NCI-H446 (cell line): ENCODE results near the gene NID1.
A peak's percentile ranks its signal among the peaks of the same experiment; 100 is the strongest.
"Not testable (repeated sequence)": the region's sequence is repeated elsewhere in the genome, so short reads cannot be mapped to it uniquely, and the experiment has no call there.

ENCODE experiments used
- DNase-seq, 2 experiments: peaks; one replicate each; lab custom pipeline; 2025; lab: John Stamatoyannopoulos, UW

Gene NID1

GRCh38 chr1:235933766-235934116 lies 131.1 kb downstream of the NID1 start:
- DNase-seq: no peak

GRCh38 chr1:235933017-235933765 lies 131.7 kb downstream of the NID1 start:
- DNase-seq: no peak

- no peak for DNase-seq
Measured at GRCh38 chr1:235932090-235932510, 132.8 kb downstream of the NID1 start.

- no peak for DNase-seq
Measured at GRCh38 chr1:235931171-235931738, 133.6 kb downstream of the NID1 start.

- no peak for DNase-seq
Measured at GRCh38 chr1:235930543-235930942, 134.3 kb downstream of the NID1 start.

- DNase-seq: peak in 1 of 2 experiments; percentile 56
Measured at GRCh38 chr1:235929216-235929615, 135.7 kb downstream of the NID1 start.

- no peak for DNase-seq
Measured at GRCh38 chr1:235928197-235928596, 136.7 kb downstream of the NID1 start.

GRCh38 chr1:235927551-235927950 lies 137.3 kb downstream of the NID1 start:
- DNase-seq: not testable (repeated sequence)
